Measurements from ENCODE around the gene NQO2. TPM values are rescaled to one million over a fixed set of nuclear protein-coding genes. Genes with fewer than 3 reads are reported as not detected.
"Not testable (repeated sequence)": the region's sequence is repeated elsewhere in the genome, so short reads cannot be mapped to it uniquely, and the experiment has no call there.

Gene NQO2
- total and polyA plus RNA-seq, 2 donors from 2014 or later = 37.0 to 291 TPM

DNA sequence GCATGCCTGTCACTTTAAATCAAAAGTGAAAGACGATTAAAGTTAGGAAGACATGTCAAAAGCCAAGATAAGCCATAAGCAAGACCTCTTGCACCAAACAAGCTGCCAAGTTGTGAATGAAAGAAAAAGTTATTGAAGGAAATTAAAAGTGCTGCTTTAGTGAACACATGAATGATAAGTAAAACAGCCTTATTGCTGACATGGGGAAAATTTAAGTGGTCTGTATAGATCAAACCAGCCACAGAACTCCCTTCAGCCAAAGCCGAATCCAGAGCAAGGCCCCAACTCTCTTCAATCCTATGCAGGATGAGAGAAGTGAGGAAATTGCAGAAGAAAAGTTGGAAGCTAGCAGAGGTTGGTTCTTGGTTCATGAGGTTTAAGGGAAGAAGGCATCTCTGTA, 59.3 kb downstream of the NQO2 start:
- TF ChIP-seq, protein P1, sequence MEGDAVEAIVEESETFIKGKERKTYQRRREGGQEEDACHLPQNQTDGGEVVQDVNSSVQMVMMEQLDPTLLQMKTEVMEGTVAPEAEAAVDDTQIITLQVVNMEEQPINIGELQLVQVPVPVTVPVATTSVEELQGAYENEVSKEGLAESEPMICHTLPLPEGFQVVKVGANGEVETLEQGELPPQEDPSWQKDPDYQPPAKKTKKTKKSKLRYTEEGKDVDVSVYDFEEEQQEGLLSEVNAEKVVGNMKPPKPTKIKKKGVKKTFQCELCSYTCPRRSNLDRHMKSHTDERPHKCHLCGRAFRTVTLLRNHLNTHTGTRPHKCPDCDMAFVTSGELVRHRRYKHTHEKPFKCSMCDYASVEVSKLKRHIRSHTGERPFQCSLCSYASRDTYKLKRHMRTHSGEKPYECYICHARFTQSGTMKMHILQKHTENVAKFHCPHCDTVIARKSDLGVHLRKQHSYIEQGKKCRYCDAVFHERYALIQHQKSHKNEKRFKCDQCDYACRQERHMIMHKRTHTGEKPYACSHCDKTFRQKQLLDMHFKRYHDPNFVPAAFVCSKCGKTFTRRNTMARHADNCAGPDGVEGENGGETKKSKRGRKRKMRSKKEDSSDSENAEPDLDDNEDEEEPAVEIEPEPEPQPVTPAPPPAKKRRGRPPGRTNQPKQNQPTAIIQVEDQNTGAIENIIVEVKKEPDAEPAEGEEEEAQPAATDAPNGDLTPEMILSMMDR (IDR thresholded peaks at IDR 0.05; ENCODE audit: borderline replicate concordance, extremely low read depth, insufficient read depth) = no peak
- H3K9ac ChIP-seq (ENCODE audit: low read length in 3 of 3) = no peak overlapping the region
- no peak overlapping the region for H3K4me3 ChIP-seq (ENCODE audit: low read length in 3 of 3)
- no peaks in the 10 kb centered on the region for H3K4me1 ChIP-seq (ENCODE audit: control insufficient read depth in 2 of 3, insufficient read depth in 2 of 3, low read depth in 1 of 3, low read length in 3 of 3)
- no peaks in the 10 kb centered on the region for H3K36me3 ChIP-seq (ENCODE audit: control insufficient read depth in 2 of 3, insufficient read depth in 3 of 3, low read length in 3 of 3)
- DNase-seq (no peak), FAIRE-seq (no peak)
- intact Hi-C loops (cut with DNase I) = loop anchor here (5.0 kb wide), 1 partner anchor 62 kb away; the partner anchor contains the start of gene NQO2
- H3K27ac ChIP-seq (ENCODE audit: low read depth in 2 of 2, low read length in 2 of 2) = no peak overlapping the region
- no peaks in the 10 kb centered on the region for H3K27me3 ChIP-seq (ENCODE audit: control insufficient read depth, insufficient read depth, low read length)
- H3K9me3 ChIP-seq (ENCODE audit: control insufficient read depth in 2 of 3, insufficient read depth in 1 of 3, low read length in 3 of 3) = no peaks in the 10 kb centered on the region

- intact Hi-C loops (cut with DNase I); H3K9ac ChIP-seq (ENCODE audit: low read length in 3 of 3); H3K4me1 ChIP-seq (ENCODE audit: control insufficient read depth in 2 of 3, insufficient read depth in 2 of 3, low read depth in 1 of 3, low read length in 3 of 3); H3K4me3 ChIP-seq (ENCODE audit: low read length in 3 of 3); DNase-seq; FAIRE-seq; H3K36me3 ChIP-seq (ENCODE audit: control insufficient read depth in 2 of 3, insufficient read depth in 3 of 3, low read length in 3 of 3); H3K27me3 ChIP-seq (ENCODE audit: control insufficient read depth, insufficient read depth, low read length); H3K27ac ChIP-seq (ENCODE audit: low read depth in 2 of 2, low read length in 2 of 2); H3K9me3 ChIP-seq (ENCODE audit: control insufficient read depth in 2 of 3, insufficient read depth in 1 of 3, low read length in 3 of 3): not testable (repeated sequence)
These were observed 60.4 kb downstream of the NQO2 start for GRCh38 chr6:3060092-3060491.

GRCh38 chr6:3061501-3061941, 61.8 kb downstream of the NQO2 start:
- FAIRE-seq (no peak), DNase-seq (no peak)
- H3K27ac ChIP-seq (ENCODE audit: low read depth in 2 of 2, low read length in 2 of 2) = no peak overlapping the region
- TF ChIP-seq, protein P1 (IDR thresholded peaks at IDR 0.05; ENCODE audit: borderline replicate concordance, extremely low read depth, insufficient read depth) = no peak
- H3K4me1 ChIP-seq (ENCODE audit: control insufficient read depth in 2 of 3, insufficient read depth in 2 of 3, low read depth in 1 of 3, low read length in 3 of 3) = peaks cover 0 to 6% (median 0%) of the 10 kb centered on the region in 3 donors
- H3K36me3 ChIP-seq (ENCODE audit: control insufficient read depth in 2 of 3, insufficient read depth in 3 of 3, low read length in 3 of 3) = no peaks in the 10 kb centered on the region
- no peak overlapping the region for H3K4me3 ChIP-seq (ENCODE audit: low read length in 3 of 3)
- H3K27me3 ChIP-seq (ENCODE audit: control insufficient read depth, insufficient read depth, low read length) = no peaks in the 10 kb centered on the region
- intact Hi-C loops (cut with DNase I) = no loop called here
- H3K9me3 ChIP-seq (ENCODE audit: control insufficient read depth in 2 of 3, insufficient read depth in 1 of 3, low read length in 3 of 3) = no peaks in the 10 kb centered on the region
- H3K9ac ChIP-seq (ENCODE audit: low read length in 3 of 3) = no peak overlapping the region

DNA sequence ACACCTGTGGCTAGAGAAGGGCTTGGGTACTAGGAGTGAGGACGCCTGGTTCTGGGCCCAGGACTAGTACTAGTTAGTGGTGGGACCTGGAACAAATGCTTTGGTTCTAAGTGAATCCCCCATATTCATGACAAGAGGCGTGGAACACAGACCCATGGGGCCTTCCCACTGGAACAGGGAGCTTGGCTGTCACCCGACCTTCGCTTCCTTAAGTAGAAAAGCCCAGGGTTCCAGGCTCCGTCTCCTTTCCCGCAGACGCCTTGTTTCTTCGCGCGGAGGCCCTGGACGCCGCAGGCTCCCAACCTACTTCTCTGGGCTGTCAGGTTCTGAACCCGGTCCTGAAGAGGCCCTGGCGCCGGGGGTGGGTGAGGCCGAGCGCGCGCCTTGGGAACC, 63.6 kb downstream of the NQO2 start:
- H3K27me3 ChIP-seq (ENCODE audit: control insufficient read depth, insufficient read depth, low read length); intact Hi-C loops (cut with DNase I); H3K9ac ChIP-seq (ENCODE audit: low read length in 3 of 3); H3K4me1 ChIP-seq (ENCODE audit: control insufficient read depth in 2 of 3, insufficient read depth in 2 of 3, low read depth in 1 of 3, low read length in 3 of 3); DNase-seq; H3K9me3 ChIP-seq (ENCODE audit: control insufficient read depth in 2 of 3, insufficient read depth in 1 of 3, low read length in 3 of 3); FAIRE-seq; H3K36me3 ChIP-seq (ENCODE audit: control insufficient read depth in 2 of 3, insufficient read depth in 3 of 3, low read length in 3 of 3): not testable (repeated sequence)
- Histone ChIP-seq H3K27ac (ENCODE audit: low read depth in 2 of 2, low read length in 2 of 2) (peak overlapping the region; percentile 57 to 88), H3K4me3 (ENCODE audit: low read length in 3 of 3) (peak overlapping the region in 2 of 3 donors; percentile 7 to 71)
